AG04450 (cell line): Measurements from ENCODE around the gene YES1. TPM values are rescaled to one million over a fixed set of nuclear protein-coding genes. Genes with fewer than 3 reads are reported as not detected.
"Not testable (repeated sequence)": the region's sequence is repeated elsewhere in the genome, so short reads cannot be mapped to it uniquely, and the experiment has no call there.

ENCODE experiments used
- CTCF ChIA-PET: fragments of 300-600, 350-600 bp; formaldehyde crosslinking; extraction: SDS; loops from one replicate; lab custom pipeline; 2022; ENCODE audit warnings: antibody characterized with exemption, inconsistent platforms; lab: Charles Lee
- POLR2A ChIA-PET: fragments of 350-600 bp; formaldehyde crosslinking; extraction: SDS; loops from one replicate; lab custom pipeline; 2021; ENCODE audit warnings: antibody characterized with exemption, inconsistent platforms; lab: Yijun Ruan, JAX
- DNase-seq: peaks from one replicate; pipeline ENCODE4 v3.0.0-alpha.2; 2011; ENCODE audit warnings: low read depth, low spot score
- H3K27ac ChIP-seq: one replicate; pipeline ENCODE4 v1.5.1; 2012; ENCODE audit warnings: low read depth, low read length, control low read depth
- H3K27me3 ChIP-seq: one replicate; pipeline ENCODE4 v1.6.0; 2012; ENCODE audit warnings: low read length; ENCODE audit not compliant: control insufficient read depth, insufficient read depth
- H3K4me3 ChIP-seq: 2 replicates; pipeline ENCODE4 v1.5.1; 2011; ENCODE audit warnings: mild to moderate bottlenecking, low read depth, low read length, control low read depth
- H3K9me3 ChIP-seq: 2 replicates; pipeline ENCODE4 v1.5.1; 2012; ENCODE audit warnings: low read length; ENCODE audit not compliant: control insufficient read depth, insufficient read depth
- CTCF ChIP-seq: IDR thresholded peaks from 2 replicates; pipeline ENCODE4 v1.5.1; 2011; ENCODE audit warnings: low read depth, low read length, control low read depth, inconsistent platforms
- polyA plus RNA-seq: library from polyadenylated mRNA; depleted of rRNA; stranded (reverse); fragments of >200 nt; gene quantifications from 2 replicates; pipeline ENCODE4 v1.2.3, GENCODE V29; 2011

YES1 gene
- polyA plus RNA-seq, 1 experiment, result 23.3 TPM

- no peak for DNase-seq
- H3K27ac ChIP-seq, result no peak overlapping the region
- no peaks in the 10 kb centered on the region for H3K9me3 ChIP-seq
- H3K27me3 ChIP-seq, result no peaks in the 10 kb centered on the region
- TF ChIP-seq CTCF, result no peak
- ChIA-PET CTCF (no interaction called here), POLR2A (no interaction called here)
- H3K4me3 ChIP-seq, result no peak overlapping the region
Observed at GRCh38 chr18:683531-683930, 128.5 kb downstream of the YES1 start.

- Histone ChIP-seq H3K9me3 (no peaks in the 10 kb centered on the region), H3K27me3 (no peaks in the 10 kb centered on the region), H3K4me3 (no peak overlapping the region), H3K27ac (no peak overlapping the region)
- POLR2A ChIA-PET, result no interaction called here
- no peak for TF ChIP-seq CTCF
- CTCF ChIA-PET, result no interaction called here
- no peak for DNase-seq
Observed at GRCh38 chr18:682833-683232, 129.2 kb downstream of the YES1 start.

GRCh38 chr18:682416-682815 is 129.6 kb downstream of the YES1 start:
- DNase-seq, POLR2A ChIA-PET, H3K9me3 ChIP-seq, H3K4me3 ChIP-seq, H3K27me3 ChIP-seq, CTCF ChIA-PET, H3K27ac ChIP-seq: not testable (repeated sequence)

- CTCF ChIA-PET, result no interaction called here
Observed at GRCh38 chr18:681985-682384, 130.1 kb downstream of the YES1 start.

GRCh38 chr18:680392-680791 is 131.7 kb downstream of the YES1 start:
- Histone ChIP-seq H3K4me3 (no peak overlapping the region), H3K27me3 (no peaks in the 10 kb centered on the region), H3K9me3 (no peaks in the 10 kb centered on the region), H3K27ac (no peak overlapping the region)
- CTCF ChIA-PET, result interaction anchor here (1.6 kb wide), 1 partner anchor 150 kb away, joined by 4 read pairs; no protein-coding TSS in a partner anchor
- POLR2A ChIA-PET, result no interaction called here
- no peak for DNase-seq
- no peak for TF ChIP-seq CTCF

More at GRCh38 chr18:681985-682384, 130.1 kb downstream of the YES1 start:
- POLR2A ChIA-PET, result no interaction called here
- DNase-seq, result no peak
- no peaks in the 10 kb centered on the region for H3K9me3 ChIP-seq
- TF ChIP-seq CTCF, result no peak
- H3K4me3 ChIP-seq, result no peak overlapping the region
- no peaks in the 10 kb centered on the region for H3K27me3 ChIP-seq
- no peak overlapping the region for H3K27ac ChIP-seq

GRCh38 chr18:679516-679915 is 132.5 kb downstream of the YES1 start:
- POLR2A ChIA-PET, result no interaction called here
- CTCF ChIA-PET, result interaction anchor here (0.7 kb wide), 1 partner anchor 8 kb away, joined by 5 read pairs; no protein-coding TSS in a partner anchor

More at GRCh38 chr18:679516-679915, 132.5 kb downstream of the YES1 start:
- TF ChIP-seq CTCF, result no peak
- Histone ChIP-seq H3K4me3 (no peak overlapping the region), H3K27ac (no peak overlapping the region), H3K27me3 (no peaks in the 10 kb centered on the region), H3K9me3 (no peaks in the 10 kb centered on the region)
- DNase-seq, result no peak
